Stomach smooth muscle (tissue), 2 donors: Measurements from ENCODE around the gene UGT1A8.

Experiments
- H3K27ac ChIP-seq: one replicate; pipeline ENCODE4 v1.7.0; 2013; ENCODE audit warnings: mild to moderate bottlenecking, low read length, inconsistent platforms
- H3K27me3 ChIP-seq, 2 donors: one replicate each; pipeline ENCODE4 v1.7.0; 2013; ENCODE audit warnings: low read length in 2 of 2; ENCODE audit not compliant: insufficient read depth in 2 of 2, control insufficient read depth in 1 of 2
- H3K36me3 ChIP-seq, 2 donors: one replicate each; pipeline ENCODE4 v1.7.0; 2013; ENCODE audit warnings: low read length in 2 of 2; ENCODE audit not compliant: control insufficient read depth in 2 of 2, insufficient read depth in 2 of 2
- H3K4me1 ChIP-seq: one replicate; pipeline ENCODE4 v1.7.0; 2013; ENCODE audit warnings: low read length; ENCODE audit not compliant: control insufficient read depth, insufficient read depth
- H3K4me3 ChIP-seq, 2 donors: one replicate each; pipeline ENCODE4 v1.7.0; 2013; ENCODE audit warnings: low read length in 2 of 2
- H3K9ac ChIP-seq, 2 donors: one replicate each; pipeline ENCODE4 v1.7.0; 2013; ENCODE audit warnings: low read length in 2 of 2, mild to moderate bottlenecking in 1 of 2
- H3K9me3 ChIP-seq, 2 donors: one replicate each; pipeline ENCODE4 v1.7.0; 2013; ENCODE audit warnings: low read length in 2 of 2; ENCODE audit not compliant: control insufficient read depth in 2 of 2
- donor health status: healthy.
- donor health status: Pancreatic carcinoma.

UGT1A8 gene

GRCh38 chr2:233764264-233764663, 146.8 kb downstream of the UGT1A8 start:
- H3K4me1 ChIP-seq = no peaks in the 10 kb centered on the region
- H3K36me3 ChIP-seq = no peaks in the 10 kb centered on the region
- peaks cover 0 to 3% of the 10 kb centered on the region in 2 donors for H3K27me3 ChIP-seq
- H3K9ac ChIP-seq = no peak overlapping the region
- no peak overlapping the region for H3K27ac ChIP-seq
- no peak overlapping the region for H3K4me3 ChIP-seq
- H3K9me3 ChIP-seq = no peaks in the 10 kb centered on the region

- Histone ChIP-seq H3K9ac (no peak overlapping the region), H3K4me1 (no peaks in the 10 kb centered on the region), H3K9me3 (no peaks in the 10 kb centered on the region), H3K27ac (no peak overlapping the region), H3K27me3 (peaks cover 0 to 4% of the 10 kb centered on the region in 2 donors), H3K4me3 (no peak overlapping the region), H3K36me3 (no peaks in the 10 kb centered on the region)
Measured at GRCh38 chr2:233764761-233765160, 147.3 kb downstream of the UGT1A8 start.

GRCh38 chr2:233766416-233766815, 149.0 kb downstream of the UGT1A8 start:
- no peaks in the 10 kb centered on the region for H3K4me1 ChIP-seq
- H3K4me3 ChIP-seq = no peak overlapping the region
- no peaks in the 10 kb centered on the region for H3K36me3 ChIP-seq
- H3K9ac ChIP-seq = no peak overlapping the region
- no peaks in the 10 kb centered on the region for H3K9me3 ChIP-seq
- H3K27ac ChIP-seq = no peak overlapping the region
- peaks cover 0 to 4% of the 10 kb centered on the region in 2 donors for H3K27me3 ChIP-seq

GRCh38 chr2:233768076-233768475, 150.6 kb downstream of the UGT1A8 start:
- H3K27ac ChIP-seq = no peak overlapping the region
- H3K4me1 ChIP-seq = no peaks in the 10 kb centered on the region
- no peak overlapping the region for H3K4me3 ChIP-seq
- no peaks in the 10 kb centered on the region for H3K36me3 ChIP-seq
- H3K9me3 ChIP-seq = no peaks in the 10 kb centered on the region
- H3K27me3 ChIP-seq = peaks cover 0 to 4% of the 10 kb centered on the region in 2 donors
- H3K9ac ChIP-seq = no peak overlapping the region

GRCh38 chr2:233769260-233769659, 151.8 kb downstream of the UGT1A8 start:
- H3K27ac ChIP-seq = no peak overlapping the region
- H3K9me3 ChIP-seq = no peaks in the 10 kb centered on the region
- peaks cover 0 to 4% of the 10 kb centered on the region in 2 donors for H3K27me3 ChIP-seq
- no peaks in the 10 kb centered on the region for H3K4me1 ChIP-seq
- no peak overlapping the region for H3K9ac ChIP-seq
- no peak overlapping the region for H3K4me3 ChIP-seq
- H3K36me3 ChIP-seq = no peaks in the 10 kb centered on the region

- no peaks in the 10 kb centered on the region for H3K4me1 ChIP-seq
- H3K36me3 ChIP-seq = no peaks in the 10 kb centered on the region
- H3K27me3 ChIP-seq = peaks cover 0 to 4% of the 10 kb centered on the region in 2 donors
- H3K9ac ChIP-seq = no peak overlapping the region
- H3K4me3 ChIP-seq = no peak overlapping the region
- peaks cover 2 to 8% of the 10 kb centered on the region in 2 donors for H3K9me3 ChIP-seq
- no peak overlapping the region for H3K27ac ChIP-seq
Measured at GRCh38 chr2:233772153-233772552, 154.7 kb downstream of the UGT1A8 start.

- peaks cover 0 to 5% of the 10 kb centered on the region in 2 donors for H3K27me3 ChIP-seq
- no peaks in the 10 kb centered on the region for H3K4me1 ChIP-seq
- H3K9me3 ChIP-seq = peaks cover 2 to 9% of the 10 kb centered on the region in 2 donors
- no peaks in the 10 kb centered on the region for H3K36me3 ChIP-seq
- no peak overlapping the region for H3K9ac ChIP-seq
- no peak overlapping the region for H3K27ac ChIP-seq
- no peak overlapping the region for H3K4me3 ChIP-seq
Measured at GRCh38 chr2:233772583-233772982, 155.2 kb downstream of the UGT1A8 start.

- Histone ChIP-seq H3K9ac (no peak overlapping the region), H3K4me3 (no peak overlapping the region), H3K9me3 (peaks cover 4 to 15% of the 10 kb centered on the region in 2 donors), H3K27me3 (peaks cover 0 to 5% of the 10 kb centered on the region in 2 donors), H3K4me1 (no peaks in the 10 kb centered on the region), H3K36me3 (no peaks in the 10 kb centered on the region), H3K27ac (no peak overlapping the region)
Measured at GRCh38 chr2:233773854-233774253, 156.4 kb downstream of the UGT1A8 start.

- Histone ChIP-seq H3K9ac (no peak overlapping the region), H3K9me3 (peaks cover 6 to 17% of the 10 kb centered on the region in 2 donors), H3K4me3 (no peak overlapping the region), H3K27ac (no peak overlapping the region), H3K27me3 (peaks cover 0 to 3% of the 10 kb centered on the region in 2 donors), H3K36me3 (no peaks in the 10 kb centered on the region), H3K4me1 (no peaks in the 10 kb centered on the region)
Measured at GRCh38 chr2:233775414-233775813, 158.0 kb downstream of the UGT1A8 start.

GRCh38 chr2:233778030-233778429, 160.6 kb downstream of the UGT1A8 start, which contains the start of gene MROH2A:
Gene MROH2A (plus strand): TSS chr2:233778330. CDS start chr2:233779359, 1,029 bp downstream.
- Histone ChIP-seq H3K4me1 (no peaks in the 10 kb centered on the region), H3K4me3 (no peak within 1 kb of the TSS), H3K9ac (no peak within 1 kb of the TSS), H3K27ac (no peak within 1 kb of the TSS), H3K9me3 (peaks cover 6 to 17% of the 10 kb centered on the region in 2 donors), H3K27me3 (peaks cover 0 to 3% of the 10 kb centered on the region in 2 donors), H3K36me3 (no peaks in the 10 kb centered on the region)

GRCh38 chr2:233779722-233780121, 162.3 kb downstream of the UGT1A8 start:
- H3K27me3 ChIP-seq = peaks cover 0 to 3% of the 10 kb centered on the region in 2 donors
- H3K9me3 ChIP-seq = peaks cover 6 to 17% of the 10 kb centered on the region in 2 donors
- H3K4me3 ChIP-seq = no peak overlapping the region
- no peak overlapping the region for H3K27ac ChIP-seq
- no peak overlapping the region for H3K9ac ChIP-seq
- H3K4me1 ChIP-seq = no peaks in the 10 kb centered on the region
- no peaks in the 10 kb centered on the region for H3K36me3 ChIP-seq
